IMR-90 (cell line): Measurements from ENCODE around the gene CUX1. TPM values are rescaled to one million over a fixed set of nuclear protein-coding genes. Genes with fewer than 3 reads are reported as not detected.

ENCODE experiments used
- ATAC-seq: fragments of 200-7000 bp; cut with Tn5 transposase; 2 replicates; pipeline ENCODE4 v1.9.1; 2020; ENCODE audit warnings: low read depth, mild to moderate bottlenecking, moderate library complexity
- BruUV-seq: library from RNA; stranded (reverse); fragments of 400-500 nt; replicated peaks from 2 replicates; lab custom pipeline; 2021; lab: Mats Ljungman, UMichigan
- CTCF ChIA-PET: fragments of 300-600 bp; formaldehyde crosslinking; extraction: SDS; loops from one replicate; lab custom pipeline; 2021; ENCODE audit warnings: antibody characterized with exemption; lab: Yijun Ruan, JAX
- POLR2A ChIA-PET: fragments of 300-600 bp; sonication (Branson Sonifier 250); formaldehyde crosslinking; loops from one replicate; lab custom pipeline; 2022; ENCODE audit warnings: antibody characterized with exemption; ENCODE audit not compliant: unreplicated experiment; lab: Charles Lee
- DNase-seq: peaks from one replicate; pipeline ENCODE4 v3.0.0; 2013
- H2AFZ ChIP-seq: replicated peaks from 2 replicates; pipeline ENCODE3; 2013; ENCODE audit warnings: low read length, mild to moderate bottlenecking; ENCODE audit not compliant: poor library complexity
- H2AK5ac ChIP-seq: 2 replicates; pipeline ENCODE4 v1.6.1; 2013; ENCODE audit warnings: low read depth, low read length, inconsistent platforms
- H2AK9ac ChIP-seq: replicated peaks from 2 replicates; pipeline ENCODE3; 2013; ENCODE audit warnings: mild to moderate bottlenecking, low read depth, low read length, moderate library complexity; ENCODE audit not compliant: poor library complexity
- H2BK120ac ChIP-seq: 2 replicates; pipeline ENCODE4 v1.6.1; 2013; ENCODE audit warnings: low read depth, low read length, inconsistent platforms
- H2BK15ac ChIP-seq: 3 replicates; pipeline ENCODE4 v1.6.1; 2013; ENCODE audit warnings: low read depth, low read length, inconsistent platforms
- H2BK20ac ChIP-seq: 2 replicates; pipeline ENCODE4 v1.6.1; 2013; ENCODE audit warnings: low read depth, mild to moderate bottlenecking, inconsistent platforms, low read length, moderate library complexity
- H2BK5ac ChIP-seq: 2 replicates; pipeline ENCODE4 v1.6.1; 2013; ENCODE audit warnings: mild to moderate bottlenecking, low read depth, low read length, inconsistent platforms; ENCODE audit not compliant: poor library complexity, severe bottlenecking
- H3K14ac ChIP-seq: replicated peaks from 2 replicates; pipeline ENCODE4 v1.6.1; 2013; ENCODE audit warnings: low read depth, low read length, inconsistent platforms
- H3K18ac ChIP-seq: 2 replicates; pipeline ENCODE4 v1.6.1; 2013; ENCODE audit warnings: low read depth, low read length, control low read depth
- H3K23ac ChIP-seq: 2 replicates; pipeline ENCODE4 v1.6.1; 2013; ENCODE audit warnings: low read depth, low read length, inconsistent platforms
- H3K27ac ChIP-seq: 2 replicates; pipeline ENCODE4 v1.5.1; 2013; ENCODE audit warnings: mild to moderate bottlenecking, control low read depth, low read length; ENCODE audit not compliant: insufficient read depth
- H3K27me3 ChIP-seq: 2 replicates; pipeline ENCODE4 v1.6.1; 2013; ENCODE audit warnings: low read length; ENCODE audit not compliant: control insufficient read depth, insufficient read depth
- H3K36me3 ChIP-seq: 2 replicates; pipeline ENCODE4 v1.6.1; 2013; ENCODE audit warnings: low read length, mixed read lengths; ENCODE audit not compliant: control insufficient read depth, insufficient read depth
- H3K4ac ChIP-seq: 2 replicates; pipeline ENCODE4 v1.6.1; 2013; ENCODE audit warnings: low read depth, low read length, inconsistent platforms
- H3K4me1 ChIP-seq: 2 replicates; pipeline ENCODE4 v1.6.1; 2013; ENCODE audit warnings: low read length, mixed read lengths; ENCODE audit not compliant: control insufficient read depth, insufficient read depth
- H3K4me2 ChIP-seq: 2 replicates; pipeline ENCODE4 v1.6.1; 2013; ENCODE audit warnings: low read depth, mild to moderate bottlenecking, control low read depth, low read length, moderate library complexity
- H3K4me3 ChIP-seq: 2 replicates; pipeline ENCODE4 v1.5.1; 2013; ENCODE audit warnings: low read depth, mild to moderate bottlenecking, control low read depth, low read length, moderate library complexity; ENCODE audit not compliant: insufficient read depth
- H3K56ac ChIP-seq: 2 replicates; pipeline ENCODE4 v1.6.1; 2013; ENCODE audit warnings: low read length, inconsistent platforms; ENCODE audit not compliant: insufficient read depth; ENCODE audit errors: extremely low read depth
- H3K79me1 ChIP-seq, 2 experiments: 2 replicates each; pipeline ENCODE4 v1.6.1; 2013; ENCODE audit warnings: low read length in 2 of 2, inconsistent platforms in 1 of 2, low read depth in 1 of 2
- H3K9ac ChIP-seq: 2 replicates; pipeline ENCODE4 v1.6.1; 2013; ENCODE audit warnings: low read depth, low read length, control low read depth
- H3K9me1 ChIP-seq: 2 replicates; pipeline ENCODE4 v1.6.1; 2013; ENCODE audit warnings: low read length, inconsistent platforms; ENCODE audit not compliant: insufficient read depth
- H3K9me3 ChIP-seq: 2 replicates; pipeline ENCODE4 v1.6.1; 2013; ENCODE audit warnings: low read length; ENCODE audit not compliant: control insufficient read depth, insufficient read depth
- H4K20me1 ChIP-seq: 2 replicates; pipeline ENCODE4 v1.6.1; 2013; ENCODE audit warnings: low read length, inconsistent platforms; ENCODE audit not compliant: insufficient read depth
- H4K5ac ChIP-seq: 2 replicates; pipeline ENCODE4 v1.6.1; 2013; ENCODE audit warnings: mild to moderate bottlenecking, low read depth, low read length, control low read depth
- H4K8ac ChIP-seq, 2 experiments: 2 replicates each; pipeline ENCODE4 v1.6.1; 2013; ENCODE audit warnings: low read depth in 2 of 2, low read length in 2 of 2, control low read depth in 1 of 2, inconsistent platforms in 1 of 2
- H4K91ac ChIP-seq: 2 replicates; pipeline ENCODE4 v1.6.1; 2013; ENCODE audit warnings: low read depth, low read length, inconsistent platforms; ENCODE audit not compliant: insufficient read depth
- ELK1 ChIP-seq: fragments of 150-350 bp; IDR thresholded peaks from 2 replicates; pipeline ENCODE4 v1.6.1; 2016; ENCODE audit warnings: low read depth, mild to moderate bottlenecking, low read length, moderate library complexity, borderline replicate concordance
- MAZ ChIP-seq: IDR thresholded peaks from 2 replicates; pipeline ENCODE4 v1.6.1; 2012; ENCODE audit warnings: low read depth, mild to moderate bottlenecking, low read length, improper control_type of control experiment, moderate library complexity, borderline replicate concordance
- MXI1 ChIP-seq: IDR thresholded peaks from 2 replicates; pipeline ENCODE4 v1.6.1; 2012; ENCODE audit warnings: low read depth, mild to moderate bottlenecking, low read length, moderate library complexity, borderline replicate concordance
- NFE2L2 ChIP-seq: fragments of 150-350 bp; IDR thresholded peaks from 2 replicates; pipeline ENCODE4 v1.6.1; 2016; ENCODE audit warnings: low read depth, mild to moderate bottlenecking, low read length
- POLR2A ChIP-seq: IDR thresholded peaks from 2 replicates; pipeline ENCODE4 v1.6.1; 2012; ENCODE audit warnings: mild to moderate bottlenecking, low read depth, low read length
- RCOR1 ChIP-seq: IDR thresholded peaks from 2 replicates; pipeline ENCODE4 v1.6.1; 2012; ENCODE audit warnings: mild to moderate bottlenecking, low read length, improper control_type of control experiment; ENCODE audit not compliant: insufficient replicate concordance
- SMC3 ChIP-seq: fragments of 150-350 bp; IDR thresholded peaks from 2 replicates; pipeline ENCODE4 v1.6.1; 2016; ENCODE audit warnings: low read depth, mild to moderate bottlenecking, antibody characterized with exemption, low read length, moderate library complexity
- WGBS, 2 experiments: methylation state at CpG; one replicate each; pipeline versions ENCODE4 v1.1.5 to v1.1.7; 2013; ENCODE audit warnings: missing lambda C conversion rate in 2 of 2; ENCODE audit not compliant: insufficient read length in 1 of 2; ENCODE audit errors: extremely low coverage in 2 of 2; 5-methylcytosine and 5-hydroxymethylcytosine counted together
- dilution Hi-C: fragments of 300-500 bp; cut with HindIII; formaldehyde crosslinking; loops from one replicate; pipeline ENCODE4 v1.14.3; 2018; ENCODE audit warnings: low sequenced_read_pairs; ENCODE audit not compliant: unreplicated experiment
- in situ Hi-C: fragments of 300-500 bp; cut with MboI; formaldehyde crosslinking; loops from 3 replicates; pipeline ENCODE4 v1.14.3; 2019; ENCODE audit warnings: low sequenced_read_pairs, inconsistent platforms, mixed read lengths
- intact Hi-C: fragments of 100-400 bp; cut with micrococcal nuclease; formaldehyde crosslinking; loops from 2 replicates; pipeline ENCODE4 v1.10.0; 2022
- polyA plus RNA-seq, 3 experiments: library from polyadenylated mRNA; depleted of rRNA; stranded (reverse); fragments of >200 nt; gene quantifications; 2 replicates each; pipeline ENCODE4 v1.2.3, GENCODE V29; 2012; ENCODE audit warnings: low replicate concordance in 1 of 3
- total RNA-seq: library from RNA; depleted of rRNA; stranded (reverse); fragments of >200 nt; gene quantifications from 2 replicates; pipeline ENCODE4 v1.2.3, GENCODE V29; 2012

Gene CUX1
- total and polyA plus RNA-seq, 2 of the 4 experiments (the other 2 are of a cell fraction): 19.7 to 46.4 TPM

- no peak for TF ChIP-seq ELK1
- TF ChIP-seq MXI1: no peak
Observed at GRCh38 chr7:101819183-101819582, 1.8 kb downstream of the CUX1 start (continued).

- no CpG with 5 or more reads among the region's 6 CpGs for WGBS, 2 experiments
- Histone ChIP-seq H4K5ac (no peak overlapping the region), H3K56ac (no peak overlapping the region), H3K27ac (no peak overlapping the region), H2BK5ac (no peak overlapping the region), H3K9me1 (peaks cover 3% of the 10 kb centered on the region; the same call in 1 of the 2 replicates), H3K9ac (no peak overlapping the region), H2AK9ac (no peak overlapping the region), H4K20me1 (peaks cover 57% of the 10 kb centered on the region), H4K91ac (no peak overlapping the region), H3K4me2 (no peak overlapping the region), H3K18ac (no peak overlapping the region), H2BK15ac (no peak overlapping the region), H2BK120ac (no peak overlapping the region), H3K27me3 (no peaks in the 10 kb centered on the region), H3K79me1 (peaks cover 13 to 57% of the 10 kb centered on the region in 2 experiments), H2BK20ac (no peak overlapping the region), H3K14ac (no peak overlapping the region), H3K23ac (no peak overlapping the region), H2AK5ac (no peak overlapping the region), H3K4me3 (no peak overlapping the region), H3K36me3 (no peaks in the 10 kb centered on the region), H3K4me1 (peaks cover 13% of the 10 kb centered on the region), H2AFZ (no peak overlapping the region), H3K4ac (no peak overlapping the region), H4K8ac (no peak overlapping the region), H3K9me3 (no peaks in the 10 kb centered on the region)
- ATAC-seq (no peak), DNase-seq (no peak)
- dilution Hi-C loops: no loop called here
- TSS peak; percentile 18 for BruUV-seq
- intact Hi-C loops: loop anchor here (5.0 to 10.0 kb wide), 5 partner anchors 62 to 275 kb away; no protein-coding TSS in a partner anchor
- in situ Hi-C loops: loop anchor here (10.0 kb wide), 1 partner anchor 415 kb away; no protein-coding TSS in a partner anchor
- POLR2A ChIA-PET: interaction anchor here (0.5 to 0.6 kb wide), 3 partner anchors 63 to 270 kb away, joined by 3 read pairs; no protein-coding TSS in a partner anchor
- no peak for TF ChIP-seq NFE2L2
- TF ChIP-seq MXI1: no peak
- no peak for TF ChIP-seq RCOR1
- TF ChIP-seq SMC3: no peak
- TF ChIP-seq MAZ: no peak
- TF ChIP-seq POLR2A: no peak
- CTCF ChIA-PET: interaction anchor here (0.7 kb wide), 1 partner anchor 63 kb away, joined by 4 read pairs; no protein-coding TSS in a partner anchor
Observed at GRCh38 chr7:101819913-101820522, 2.6 kb downstream of the CUX1 start.
